Thoracic aorta (tissue), 2 donors: ENCODE results near the gene CNFN. TPM values are rescaled to one million over a fixed set of nuclear protein-coding genes. Genes with fewer than 3 reads are reported as not detected.

ENCODE experiments used
- ATAC-seq: fragments of 150-250 bp; one replicate; pipeline ENCODE4 v1.8.0; 2017; ENCODE audit warnings: low read depth; ENCODE audit not compliant: insufficient number of reproducible peaks, low FRiP score
- DNase-seq: peaks from one replicate; pipeline ENCODE4 v3.0.0-alpha.2; 2020; ENCODE audit warnings: low spot score
- H3K27ac ChIP-seq, 2 donors: fragments of 200-600 bp; sonication (generic); 1 replicate in 1 of 2; 2 replicates in 1 of 2; pipeline ENCODE4 v1.5.1; 2016; ENCODE audit warnings: mild to moderate bottlenecking in 2 of 2, moderate library complexity in 2 of 2
- H3K27me3 ChIP-seq: fragments of 200-600 bp; sonication (generic); replicated peaks from 2 replicates; pipeline ENCODE4 v1.6.0; 2016; ENCODE audit warnings: mild to moderate bottlenecking; ENCODE audit not compliant: insufficient read depth
- H3K36me3 ChIP-seq: fragments of 200-600 bp; sonication (generic); one replicate; pipeline ENCODE4 v1.5.1; 2016
- H3K4me1 ChIP-seq, 2 donors: fragments of 200-600 bp; sonication (generic); 1 replicate in 1 of 2; 2 replicates in 1 of 2; pipeline versions ENCODE4 v1.5.1 to v1.6.0; 2016; ENCODE audit warnings: low read depth in 2 of 2, mild to moderate bottlenecking in 1 of 2; ENCODE audit not compliant: control insufficient read depth in 1 of 2
- H3K4me3 ChIP-seq: fragments of 200-600 bp; sonication (generic); 2 replicates; pipeline ENCODE4 v1.5.1; 2016; ENCODE audit warnings: mild to moderate bottlenecking
- H3K9me3 ChIP-seq: fragments of 200-600 bp; sonication (generic); 2 replicates; pipeline ENCODE4 v1.5.1; 2016
- CTCF ChIP-seq: fragments of 200-600 bp; sonication (generic); IDR thresholded peaks from one replicate; pipeline ENCODE4 v1.5.1; 2019; ENCODE audit warnings: antibody characterized with exemption
- total RNA-seq, 2 donors: library from RNA; depleted of rRNA; stranded (reverse); fragments of >200 nt; gene quantifications; one replicate each; pipeline versions ENCODE4 v1.1.0 to v1.2.3, GENCODE V29; 2016

The CNFN gene
- total RNA-seq, 2 donors from 2014 or later: not detected

DNA sequence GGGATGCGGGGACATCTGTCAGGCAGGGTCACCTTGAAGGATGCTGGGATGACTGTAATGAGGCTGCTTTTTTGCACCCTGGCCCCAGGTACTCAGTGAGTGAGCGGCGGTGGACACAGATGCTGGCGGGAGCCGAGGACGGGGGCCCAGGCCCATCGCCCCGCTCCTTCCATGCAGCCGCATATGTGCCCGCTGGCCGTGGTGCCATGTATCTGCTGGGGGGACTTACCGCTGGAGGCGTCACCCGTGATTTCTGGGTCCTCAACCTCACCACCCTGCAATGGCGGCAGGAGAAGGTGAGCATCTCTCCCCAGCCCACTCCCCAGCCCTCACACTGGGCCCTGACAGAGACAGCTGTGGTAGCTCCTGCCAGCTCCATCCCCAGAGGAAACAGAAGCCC lies 33.4 kb downstream of the CNFN start:
- H3K27me3 ChIP-seq: no peaks in the 10 kb centered on the region

GRCh38 chr19:42355896-42356295 lies 34.2 kb downstream of the CNFN start:
- no peak overlapping the region for H3K27ac ChIP-seq
- no peak for DNase-seq
- no peak for ATAC-seq
- peaks cover 0 to 7% of the 10 kb centered on the region in 2 donors for H3K4me1 ChIP-seq
- H3K36me3 ChIP-seq: peaks cover 23% of the 10 kb centered on the region
- no peaks in the 10 kb centered on the region for H3K27me3 ChIP-seq
- no peaks in the 10 kb centered on the region for H3K9me3 ChIP-seq
- TF ChIP-seq CTCF: no peak
- H3K4me3 ChIP-seq: no peak overlapping the region

More for the DNA sequence above, 33.4 kb downstream of the CNFN start:
- H3K27ac ChIP-seq: no peak overlapping the region
- ATAC-seq: no peak
- no peak overlapping the region for H3K4me3 ChIP-seq
- no peak for TF ChIP-seq CTCF
- peaks cover 0 to 15% of the 10 kb centered on the region in 2 donors for H3K4me1 ChIP-seq
- no peak for DNase-seq
- H3K9me3 ChIP-seq: no peaks in the 10 kb centered on the region
- H3K36me3 ChIP-seq: peaks cover 23% of the 10 kb centered on the region

DNA sequence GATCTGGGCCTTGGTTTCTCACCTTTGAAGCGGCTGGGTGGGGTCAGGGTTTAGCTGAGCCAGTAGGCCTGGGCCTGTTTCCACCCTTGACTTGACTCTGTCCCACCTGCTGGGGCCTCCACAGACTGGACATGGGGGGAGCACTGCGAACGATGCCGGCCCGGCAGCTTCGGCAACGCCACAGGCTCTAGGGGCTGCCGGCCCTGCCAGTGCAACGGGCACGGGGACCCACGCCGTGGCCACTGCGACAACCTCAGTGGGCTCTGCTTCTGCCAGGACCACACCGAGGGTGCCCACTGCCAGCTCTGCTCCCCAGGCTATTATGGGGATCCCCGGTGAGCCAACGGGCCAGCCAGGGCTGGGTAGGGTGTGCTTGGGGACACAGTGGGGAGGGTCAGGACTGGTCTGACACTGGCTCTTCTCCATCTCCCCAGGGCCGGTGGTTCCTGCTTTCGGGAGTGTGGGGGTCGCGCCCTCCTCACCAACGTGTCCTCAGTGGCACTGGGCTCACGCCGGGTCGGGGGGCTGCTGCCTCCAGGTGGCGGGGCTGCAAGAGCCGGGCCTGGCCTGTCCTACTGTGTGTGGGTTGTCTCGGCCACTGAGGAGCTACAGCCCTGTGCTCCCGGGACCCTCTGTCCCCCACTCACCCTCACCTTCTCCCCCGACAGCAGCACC lies 36.6 kb downstream of the CNFN start:
- H3K9me3 ChIP-seq: no peaks in the 10 kb centered on the region
- H3K27me3 ChIP-seq: no peaks in the 10 kb centered on the region
- H3K4me3 ChIP-seq: no peak overlapping the region
- no peak for ATAC-seq
- no peaks in the 10 kb centered on the region for H3K4me1 ChIP-seq
- DNase-seq: no peak
- H3K27ac ChIP-seq: no peak overlapping the region
- H3K36me3 ChIP-seq: peaks cover 23% of the 10 kb centered on the region
- TF ChIP-seq CTCF: no peak

GRCh38 chr19:42352301-42353259 lies 37.5 kb downstream of the CNFN start:
- Histone ChIP-seq H3K27me3 (no peaks in the 10 kb centered on the region), H3K9me3 (no peaks in the 10 kb centered on the region), H3K36me3 (peaks cover 18% of the 10 kb centered on the region), H3K27ac (no peak overlapping the region), H3K4me3 (no peak overlapping the region), H3K4me1 (no peaks in the 10 kb centered on the region)
- DNase-seq: no peak
- no peak for ATAC-seq
- TF ChIP-seq CTCF: no peak

DNA sequence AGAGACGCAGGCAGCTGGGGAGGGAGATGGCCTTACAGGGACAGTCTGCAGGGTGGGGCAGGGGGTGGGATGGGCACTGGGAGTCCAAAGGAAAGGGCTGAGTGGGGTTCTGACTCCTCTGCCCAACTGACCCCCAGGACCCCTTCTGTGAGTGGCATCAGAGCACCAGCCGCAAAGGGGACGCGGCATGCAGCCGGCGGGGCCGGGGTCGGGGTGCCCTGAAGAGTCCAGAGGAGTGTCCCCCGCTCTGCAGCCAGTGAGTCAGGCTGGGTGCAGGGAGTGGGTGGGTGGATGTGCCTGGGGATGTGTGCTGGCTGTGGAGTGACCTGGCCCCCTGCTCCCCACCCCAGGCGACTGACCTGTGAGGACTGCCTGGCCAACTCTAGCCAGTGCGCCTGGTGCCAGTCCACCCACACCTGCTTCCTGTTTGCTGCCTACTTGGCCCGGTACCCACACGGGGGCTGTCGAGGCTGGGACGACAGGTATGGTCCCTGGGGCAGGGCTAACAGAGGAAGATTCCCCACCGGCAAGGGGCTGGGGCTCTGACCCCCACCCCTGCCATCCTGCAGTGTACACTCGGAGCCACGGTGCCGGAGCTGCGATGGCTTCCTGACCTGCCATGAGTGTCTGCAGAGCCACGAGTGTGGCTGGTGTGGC lies 38.9 kb downstream of the CNFN start:
- Histone ChIP-seq H3K27me3 (no peaks in the 10 kb centered on the region), H3K27ac (no peak overlapping the region), H3K4me3 (no peak overlapping the region), H3K4me1 (no peaks in the 10 kb centered on the region), H3K36me3 (peaks cover 14% of the 10 kb centered on the region), H3K9me3 (no peaks in the 10 kb centered on the region)
- no peak for DNase-seq
- ATAC-seq: no peak
- no peak for TF ChIP-seq CTCF
